GM21825 (cell line): Measurements from ENCODE around the gene PALLD.

Experiments
- ATAC-seq: cut with Tn5 transposase; IDR thresholded peaks from one replicate; pipeline ENCODE4 v1.9.1; 2021; ENCODE audit warnings: mild to moderate bottlenecking, moderate library complexity; ENCODE audit not compliant: unreplicated experiment

The PALLD gene

GRCh38 chr4:168618577-168619265 lies 121.9 kb downstream of the PALLD start:
- ATAC-seq: no peak

- ATAC-seq: no peak
These were observed 122.4 kb downstream of the PALLD start for GRCh38 chr4:168619266-168619631.

GRCh38 chr4:168621806-168622589 lies 125.1 kb downstream of the PALLD start:
- ATAC-seq: no peak

GRCh38 chr4:168622600-168622999 lies 125.7 kb downstream of the PALLD start:
- ATAC-seq: no peak

DNA sequence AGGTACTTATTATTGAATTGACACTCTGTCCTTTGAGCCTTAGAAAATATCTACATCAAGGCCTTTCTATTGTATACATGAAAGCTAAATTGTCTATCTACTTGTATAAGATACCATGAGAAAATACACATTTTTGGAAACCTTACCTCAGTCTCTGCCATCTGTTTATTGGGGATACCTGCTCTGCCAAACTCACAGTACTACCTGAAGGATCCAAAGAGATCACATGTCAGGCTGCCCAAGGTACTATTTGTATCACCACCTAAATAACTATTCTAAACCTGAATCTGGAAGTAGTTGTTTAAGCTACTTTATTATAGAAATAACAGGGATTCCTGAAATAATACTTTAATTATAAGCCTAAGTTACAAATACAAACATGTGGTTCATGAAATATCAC lies 126.2 kb downstream of the PALLD start:
- ATAC-seq: no peak

- no peak for ATAC-seq
These were observed 126.6 kb downstream of the PALLD start for GRCh38 chr4:168623484-168623883.

DNA sequence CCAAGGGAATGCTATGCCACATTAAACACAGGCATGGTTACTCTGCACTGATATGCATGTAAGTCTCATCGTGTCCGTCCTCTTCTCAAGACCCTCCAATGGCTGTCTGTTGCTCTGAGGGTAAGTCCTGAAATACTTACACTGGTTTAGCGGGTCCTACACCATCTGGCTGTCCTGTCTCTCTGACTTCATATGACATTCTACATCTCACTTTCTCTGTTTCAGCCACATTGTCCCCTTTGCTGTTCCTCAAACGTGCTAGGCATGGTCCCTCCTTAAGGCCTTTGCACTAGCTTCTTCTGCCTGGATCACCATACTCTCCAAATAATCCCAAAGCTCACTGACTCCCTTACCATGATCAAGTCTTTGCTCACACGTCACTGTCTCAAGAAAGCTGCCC lies 131.4 kb downstream of the PALLD start:
- ATAC-seq: no peak

DNA sequence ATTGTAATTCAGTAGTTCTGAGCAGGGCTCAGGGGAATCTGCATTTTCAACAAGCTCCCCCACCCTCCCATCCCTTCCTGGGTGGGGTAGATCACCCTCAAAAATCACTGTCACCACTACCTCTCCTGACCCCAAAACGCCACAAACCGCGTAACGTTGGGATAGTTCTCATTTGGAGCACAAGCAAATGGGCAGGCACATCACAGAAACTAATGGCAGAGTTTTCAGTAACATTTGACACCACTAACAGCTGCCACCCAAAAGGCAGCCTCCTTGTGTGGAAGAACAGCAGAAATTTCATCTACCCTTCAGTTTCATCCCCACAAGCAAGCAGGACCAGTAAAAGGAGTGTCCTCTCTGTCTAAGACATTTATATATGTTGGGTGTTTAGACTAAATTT lies 132.7 kb downstream of the PALLD start:
- ATAC-seq: no peak

- no peak for ATAC-seq
These were observed 133.8 kb downstream of the PALLD start for GRCh38 chr4:168630445-168631187.

DNA sequence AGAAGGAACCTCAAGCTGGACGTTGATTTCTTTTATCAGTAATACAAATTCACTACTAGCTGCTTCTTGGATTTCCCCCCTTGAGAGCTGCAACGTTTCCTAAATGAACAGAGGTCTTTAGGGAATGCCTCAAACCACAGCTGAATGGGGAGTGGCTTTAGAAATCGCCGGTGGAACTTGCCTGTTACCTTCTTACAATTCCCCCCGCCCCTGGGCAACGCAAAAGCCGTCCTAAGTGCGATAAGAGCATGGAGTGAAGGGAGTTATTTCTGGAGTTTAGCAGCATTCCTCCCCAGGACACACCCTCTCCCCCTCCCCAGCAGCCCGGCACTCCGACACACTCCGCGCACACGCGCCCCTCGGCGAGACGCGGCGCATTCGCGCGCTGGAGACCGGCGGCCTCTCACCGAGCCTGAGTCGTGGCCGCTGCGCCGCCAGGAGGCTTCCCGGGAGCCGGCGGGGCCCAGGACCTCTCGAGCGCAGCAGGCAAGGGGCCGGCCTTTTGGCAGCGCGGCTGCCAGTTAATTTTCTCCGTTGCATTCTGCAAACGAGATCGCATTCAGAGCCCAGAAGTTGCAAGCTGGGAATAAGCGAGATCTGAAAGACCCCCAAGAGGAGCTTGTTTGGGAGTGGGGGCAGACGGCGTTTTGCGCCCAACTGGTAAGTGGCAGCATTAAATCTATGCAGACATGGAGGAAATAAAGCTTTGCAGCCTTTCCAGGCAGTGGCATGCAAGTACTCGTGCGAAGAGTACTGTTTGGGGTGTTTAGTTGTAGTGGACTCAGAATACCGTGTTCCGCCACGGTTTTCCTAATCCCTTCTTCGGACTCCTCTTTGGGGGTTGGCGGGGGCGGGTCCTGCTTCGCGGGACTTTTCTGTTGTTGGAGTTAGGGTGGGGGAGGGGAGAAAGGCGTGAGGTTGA lies 134.7 kb downstream of the PALLD start:
- no peak for ATAC-seq

GRCh38 chr4:168632301-168632725 lies 135.5 kb downstream of the PALLD start:
- no peak for ATAC-seq

DNA sequence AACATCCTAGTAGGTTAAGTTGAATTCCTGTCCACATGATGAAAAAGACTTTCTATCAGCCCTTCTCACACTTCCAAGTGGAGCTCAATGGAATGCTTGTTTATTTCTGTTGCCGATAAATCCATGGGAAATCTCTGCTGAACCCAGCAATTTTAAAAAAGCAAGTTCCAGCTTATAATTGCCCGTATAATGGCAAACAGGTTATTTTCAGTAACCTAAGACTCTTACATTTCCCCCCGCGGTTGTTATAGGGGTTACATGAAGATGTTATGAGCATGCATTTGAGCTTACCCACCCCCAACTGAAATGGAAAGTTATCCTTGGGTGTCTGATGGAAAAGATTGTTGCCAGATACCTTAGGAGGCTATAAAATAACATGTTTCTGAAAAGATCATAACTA lies 136.2 kb downstream of the PALLD start:
- ATAC-seq: no peak

GRCh38 chr4:168633496-168633895 lies 136.6 kb downstream of the PALLD start:
- no peak for ATAC-seq

DNA sequence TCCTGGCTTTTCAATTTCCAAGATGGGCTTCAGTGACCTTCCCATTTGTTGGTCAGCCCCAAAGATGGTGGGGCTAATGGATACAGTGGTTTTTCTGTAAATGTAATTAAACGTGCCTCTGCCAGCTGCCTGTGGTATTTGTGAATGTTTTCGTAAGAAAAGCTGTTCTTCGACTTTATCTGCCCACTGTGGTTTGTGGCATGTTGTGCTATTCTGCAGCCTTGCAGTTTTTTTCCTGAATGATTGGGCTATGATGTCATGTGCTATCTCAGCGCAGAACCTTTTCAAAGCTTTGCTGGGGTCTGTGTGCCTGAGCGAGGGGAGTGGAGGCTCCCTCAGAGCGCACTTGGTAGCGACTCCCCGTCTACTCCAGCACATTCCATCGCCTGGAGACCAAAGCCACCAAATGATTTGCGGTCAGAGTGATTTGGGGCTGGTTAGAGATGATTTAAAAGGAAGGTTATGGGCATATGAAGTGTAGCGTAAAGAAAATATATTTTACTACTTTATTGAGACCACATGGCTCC lies 137.5 kb downstream of the PALLD start:
- ATAC-seq: no peak

GRCh38 chr4:168636040-168636439 lies 139.2 kb downstream of the PALLD start:
- ATAC-seq: no peak

GRCh38 chr4:168636506-168637196 lies 139.8 kb downstream of the PALLD start:
- no peak for ATAC-seq

DNA sequence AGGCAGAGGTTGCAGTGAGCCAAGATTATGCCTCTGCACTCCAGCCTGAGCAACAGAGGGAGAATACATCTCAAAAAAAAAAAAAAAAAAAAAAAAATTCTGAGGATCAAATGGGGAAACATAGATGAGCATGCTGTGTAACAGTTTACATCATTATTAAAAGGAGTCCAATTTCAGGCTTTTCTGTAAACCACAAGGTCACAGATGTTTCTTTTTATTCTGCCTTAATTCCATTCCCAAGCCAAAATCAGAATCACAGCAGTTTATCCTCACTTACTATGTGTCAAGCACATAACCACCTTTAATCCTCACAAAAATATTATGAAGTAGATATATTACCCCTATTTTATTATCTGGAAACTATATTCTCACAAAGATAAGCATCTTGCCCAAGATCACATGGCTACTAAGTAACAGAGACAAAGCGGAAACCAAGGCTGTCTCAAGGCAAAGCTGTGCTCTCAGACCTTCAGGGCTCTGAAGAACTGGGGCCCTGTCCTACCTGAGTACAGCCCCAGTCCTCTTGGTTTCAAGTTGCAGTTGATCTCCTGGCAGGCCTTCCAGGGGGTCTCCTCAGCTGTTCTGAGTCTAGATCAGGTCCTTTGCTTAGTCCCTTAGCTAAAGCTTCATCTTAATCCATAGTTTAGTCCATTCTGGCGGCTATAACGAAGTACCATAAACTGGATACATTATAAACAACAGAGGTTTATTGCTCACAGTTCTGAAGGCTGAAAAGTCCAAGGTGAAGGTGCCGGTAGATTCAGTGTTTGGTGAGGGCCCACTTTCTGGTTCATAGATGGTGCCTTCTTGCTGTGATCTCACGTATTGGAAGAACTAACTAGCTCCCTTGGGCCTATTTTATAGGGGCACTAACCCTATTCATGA lies 141.3 kb downstream of the PALLD start:
- ATAC-seq: no peak

GRCh38 chr4:168639914-168640313 lies 143.1 kb downstream of the PALLD start:
- no peak for ATAC-seq

DNA sequence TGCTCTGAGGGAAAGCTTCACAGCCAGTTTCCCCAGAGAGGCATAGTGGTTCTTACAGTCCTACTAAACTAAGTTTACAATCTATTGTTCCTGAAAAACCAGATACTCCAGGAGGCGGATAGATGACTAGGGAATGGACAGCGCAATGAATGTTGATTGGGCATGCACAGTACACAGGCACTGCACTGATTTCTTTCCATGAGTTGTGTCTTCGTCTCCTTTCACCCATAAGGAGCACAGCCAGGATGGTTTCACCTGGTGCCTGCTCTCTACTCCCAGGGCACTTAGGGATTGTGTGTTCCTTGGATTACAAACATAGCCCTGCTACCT lies 144.9 kb downstream of the PALLD start:
- no peak for ATAC-seq
